SK-N-SH (cell line): ENCODE data around the gene CBFA2T2. TPM values are rescaled to one million over a fixed set of nuclear protein-coding genes. Genes with fewer than 3 reads are reported as not detected.

Experiments used
- CTCF ChIA-PET: fragments of 300-600, 350-600 bp; formaldehyde crosslinking; extraction: SDS; loops from one replicate; lab custom pipeline; 2021; lab: Yijun Ruan, JAX
- POLR2A ChIA-PET: fragments of 350-600 bp; sonication (Branson Sonifier 250); formaldehyde crosslinking; extraction: SDS; loops from one replicate; lab custom pipeline; 2020; ENCODE audit warnings: antibody characterized with exemption, inconsistent platforms; lab: Yijun Ruan, JAX
- DNase-seq: peaks from one replicate; pipeline ENCODE4 v3.0.0; 2012
- H2AFZ ChIP-seq: fragments of 200-600 bp; sonication (generic); 2 replicates; pipeline ENCODE4 v1.8.1; 2016; ENCODE audit warnings: antibody characterized with exemption, mild to moderate bottlenecking, low read depth
- H3F3A ChIP-seq: fragments of 200-600 bp; sonication (generic); replicated peaks from 2 replicates; pipeline ENCODE3; 2016; ENCODE audit warnings: antibody characterized with exemption, mild to moderate bottlenecking; ENCODE audit not compliant: insufficient read depth
- H3K27ac ChIP-seq, 2 experiments: fragments of 200-500 bp in 1 of 2; fragments of 200-600 bp in 1 of 2; sonication (Bioruptor generic) in 1 of 2; sonication (generic), shearing (Covaris generic) in 1 of 2; 2 replicates each; pipeline versions ENCODE4 v1.5.1 to v1.6.1; 2014 to 2016; ENCODE audit warnings: low read depth in 2 of 2, inconsistent platforms in 1 of 2, low read length in 1 of 2, mild to moderate bottlenecking in 1 of 2, mixed read lengths in 1 of 2
- H3K27me3 ChIP-seq: fragments of 200-600 bp; sonication (generic), shearing (Covaris generic); 2 replicates; pipeline ENCODE4 v1.6.1; 2016; ENCODE audit warnings: mixed run types; ENCODE audit not compliant: insufficient read depth
- H3K36me3 ChIP-seq, 2 experiments: fragments of 200-500 bp in 1 of 2; fragments of 200-600 bp in 1 of 2; sonication (Bioruptor generic) in 1 of 2; sonication (generic) in 1 of 2; replicated peaks in 1 of 2; 2 replicates each; pipeline versions ENCODE3 to v1.5.1; 2014 to 2016; ENCODE audit warnings: low read length in 1 of 2, mild to moderate bottlenecking in 1 of 2; ENCODE audit not compliant: insufficient read depth in 2 of 2, control insufficient read depth in 1 of 2
- H3K4me1 ChIP-seq, 2 experiments: fragments of 200-500 bp in 1 of 2; fragments of 200-600 bp in 1 of 2; sonication (Bioruptor generic) in 1 of 2; sonication (generic), shearing (Covaris generic) in 1 of 2; 2 replicates each; pipeline versions ENCODE4 v1.5.1 to v1.6.1; 2014 to 2016; ENCODE audit warnings: low read depth in 1 of 2, low read length in 1 of 2, mixed run types in 1 of 2; ENCODE audit not compliant: insufficient read depth in 2 of 2, control insufficient read depth in 1 of 2
- H3K4me2 ChIP-seq: fragments of 200-600 bp; sonication (generic), shearing (Covaris generic); 2 replicates; pipeline ENCODE4 v1.6.1; 2017; ENCODE audit warnings: mixed run types
- H3K4me3 ChIP-seq, 2 experiments: fragments of 200-500 bp in 1 of 2; fragments of 200-600 bp in 1 of 2; sonication (Bioruptor generic) in 1 of 2; sonication (generic), shearing (Covaris generic) in 1 of 2; 2 replicates each; pipeline versions ENCODE4 v1.5.1 to v1.8.1; 2014 to 2016; ENCODE audit warnings: low read depth in 2 of 2, inconsistent platforms in 1 of 2, low read length in 1 of 2, mild to moderate bottlenecking in 1 of 2, mixed read lengths in 1 of 2, moderate library complexity in 1 of 2
- H3K79me2 ChIP-seq: fragments of 200-600 bp; sonication (generic); 2 replicates; pipeline ENCODE4 v1.8.1; 2017; ENCODE audit warnings: mild to moderate bottlenecking; ENCODE audit not compliant: insufficient read depth
- H3K9ac ChIP-seq: fragments of 200-600 bp; sonication (generic); 2 replicates; pipeline ENCODE4 v1.6.1; 2017; ENCODE audit warnings: mixed run types
- H3K9me2 ChIP-seq: fragments of 200-600 bp; sonication (generic); 2 replicates; pipeline ENCODE4 v1.6.1; 2017; ENCODE audit warnings: mixed run types
- H3K9me3 ChIP-seq: fragments of 200-600 bp; sonication (generic); 2 replicates; pipeline ENCODE4 v1.6.1; 2017; ENCODE audit warnings: mixed run types, mild to moderate bottlenecking, moderate library complexity
- H4K20me1 ChIP-seq: fragments of 200-600 bp; sonication (generic); 2 replicates; pipeline ENCODE4 v1.6.1; 2017; ENCODE audit warnings: mild to moderate bottlenecking, mixed run types; ENCODE audit not compliant: insufficient read depth
- MEF2A ChIP-seq: IDR thresholded peaks from 2 replicates; pipeline ENCODE4 v1.4.0; 2012; ENCODE audit warnings: low read depth, borderline replicate concordance
- RAD21 ChIP-seq: IDR thresholded peaks from 2 replicates; pipeline ENCODE4 v1.6.1; 2012; ENCODE audit warnings: mild to moderate bottlenecking, low read length
- WGBS: methylation state at CpG from one replicate; pipeline ENCODE4 v1.1.6; 2017; ENCODE audit warnings: low lambda C conversion rate; 5-methylcytosine and 5-hydroxymethylcytosine counted together
- polyA plus RNA-seq, 3 experiments: library from polyadenylated mRNA; depleted of rRNA; stranded (reverse); fragments of >200 nt; gene quantifications; 2 replicates each; pipeline ENCODE4 v1.2.3, GENCODE V29; 2012
- TF ChIP-seq, protein P1 (sequence below): IDR thresholded peaks from 2 replicates; pipeline ENCODE4 v1.4.0; 2012; ENCODE audit warnings: low read depth, borderline replicate concordance
- TF ChIP-seq, protein P2 (sequence below): fragments of 150-350 bp; IDR thresholded peaks from 2 replicates; pipeline ENCODE4 v1.6.1; 2017; ENCODE audit warnings: antibody characterized with exemption, low read length, low read depth, borderline replicate concordance
- TF ChIP-seq, protein P3 (sequence below): IDR thresholded peaks from 2 replicates; pipeline ENCODE4; 2012

The CBFA2T2 gene
- polyA plus RNA-seq, 1 of the 3 experiments (the other 2 are of a cell fraction) = 11.0 TPM

- H3K9me2 ChIP-seq = no peaks in the 10 kb centered on the region
- TF ChIP-seq, protein P1, sequence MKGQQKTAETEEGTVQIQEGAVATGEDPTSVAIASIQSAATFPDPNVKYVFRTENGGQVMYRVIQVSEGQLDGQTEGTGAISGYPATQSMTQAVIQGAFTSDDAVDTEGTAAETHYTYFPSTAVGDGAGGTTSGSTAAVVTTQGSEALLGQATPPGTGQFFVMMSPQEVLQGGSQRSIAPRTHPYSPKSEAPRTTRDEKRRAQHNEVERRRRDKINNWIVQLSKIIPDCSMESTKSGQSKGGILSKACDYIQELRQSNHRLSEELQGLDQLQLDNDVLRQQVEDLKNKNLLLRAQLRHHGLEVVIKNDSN = no peak
- no peak overlapping the region for H3K4me2 ChIP-seq
- DNase-seq = no peak
- peaks cover 8 to 17% of the 10 kb centered on the region in 2 experiments for H3K36me3 ChIP-seq
- H3K9me3 ChIP-seq = no peaks in the 10 kb centered on the region
- H3F3A ChIP-seq = peaks cover 25% of the 10 kb centered on the region
- H3K9ac ChIP-seq = no peak overlapping the region
- H3K27ac ChIP-seq = no peak overlapping the region
- WGBS = 87% methylated on average over 12 of the region's 13 CpGs
- peaks cover 8 to 49% of the 10 kb centered on the region in 2 experiments; a peak in 2 of 4 replicates for H3K4me1 ChIP-seq
- H3K4me3 ChIP-seq = no peak overlapping the region
- ChIA-PET CTCF (interaction anchor here (0.6 to 10.6 kb wide), 48 partner anchors 10 to 766 kb away, joined by 3 to 114 read pairs (median 4); partner anchors contain the start of genes CBFA2T2, CDK5RAP1, PXMP4 and SNTA1), POLR2A (interaction anchor here (0.8 to 1.2 kb wide), 5 partner anchors 15 to 225 kb away, joined by 3 read pairs; partner anchors contain the start of genes CBFA2T2 and SNTA1)
- no peak overlapping the region for H2AFZ ChIP-seq
- H4K20me1 ChIP-seq = 0 out of 2 replicates have a peak, but pooled peaks cover 4% of the 10 kb centered on the region
- no peaks in the 10 kb centered on the region for H3K27me3 ChIP-seq
- peaks cover 10% of the 10 kb centered on the region; the same call in 1 of the 2 replicates for H3K79me2 ChIP-seq
These were observed 178.7 kb downstream of the CBFA2T2 start for GRCh38 chr20:33668466-33669155.

- 0 out of 2 replicates have a peak, but pooled peaks cover 4% of the 10 kb centered on the region for H4K20me1 ChIP-seq
- no peak overlapping the region for H2AFZ ChIP-seq
- no peak overlapping the region for H3K4me3 ChIP-seq
- peaks cover 25% of the 10 kb centered on the region for H3F3A ChIP-seq
- TF ChIP-seq, protein P2, sequence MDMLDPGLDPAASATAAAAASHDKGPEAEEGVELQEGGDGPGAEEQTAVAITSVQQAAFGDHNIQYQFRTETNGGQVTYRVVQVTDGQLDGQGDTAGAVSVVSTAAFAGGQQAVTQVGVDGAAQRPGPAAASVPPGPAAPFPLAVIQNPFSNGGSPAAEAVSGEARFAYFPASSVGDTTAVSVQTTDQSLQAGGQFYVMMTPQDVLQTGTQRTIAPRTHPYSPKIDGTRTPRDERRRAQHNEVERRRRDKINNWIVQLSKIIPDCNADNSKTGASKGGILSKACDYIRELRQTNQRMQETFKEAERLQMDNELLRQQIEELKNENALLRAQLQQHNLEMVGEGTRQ = no peak
- TF ChIP-seq RAD21 (no peak), MEF2A (no peak)
- TF ChIP-seq, protein P3, sequence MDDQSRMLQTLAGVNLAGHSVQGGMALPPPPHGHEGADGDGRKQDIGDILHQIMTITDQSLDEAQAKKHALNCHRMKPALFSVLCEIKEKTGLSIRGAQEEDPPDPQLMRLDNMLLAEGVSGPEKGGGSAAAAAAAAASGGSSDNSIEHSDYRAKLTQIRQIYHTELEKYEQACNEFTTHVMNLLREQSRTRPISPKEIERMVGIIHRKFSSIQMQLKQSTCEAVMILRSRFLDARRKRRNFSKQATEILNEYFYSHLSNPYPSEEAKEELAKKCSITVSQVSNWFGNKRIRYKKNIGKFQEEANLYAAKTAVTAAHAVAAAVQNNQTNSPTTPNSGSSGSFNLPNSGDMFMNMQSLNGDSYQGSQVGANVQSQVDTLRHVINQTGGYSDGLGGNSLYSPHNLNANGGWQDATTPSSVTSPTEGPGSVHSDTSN = no peak
- no peaks in the 10 kb centered on the region for H3K9me2 ChIP-seq
- H3K27me3 ChIP-seq = no peaks in the 10 kb centered on the region
- peaks cover 8 to 46% of the 10 kb centered on the region in 2 experiments; a peak in 2 of 4 replicates for H3K4me1 ChIP-seq
- ChIA-PET CTCF (interaction anchor here (0.7 to 10.6 kb wide), 8 partner anchors 12 to 212 kb away, joined by 3 to 114 read pairs (median 16); partner anchors contain the start of gene ZNF341), POLR2A (interaction anchor here (1.1 to 1.2 kb wide), 2 partner anchors 16 to 179 kb away, joined by 3 read pairs; partner anchors contain the start of gene CBFA2T2)
- no peak overlapping the region for H3K9ac ChIP-seq
- peaks cover 8 to 17% of the 10 kb centered on the region in 2 experiments for H3K36me3 ChIP-seq
- no peaks in the 10 kb centered on the region for H3K9me3 ChIP-seq
- no CpG with 5 or more reads among the region's 5 CpGs for WGBS
- no peak for DNase-seq
- no peak overlapping the region for H3K4me2 ChIP-seq
- H3K79me2 ChIP-seq = peaks cover 10% of the 10 kb centered on the region; the same call in 1 of the 2 replicates
- no peak overlapping the region for H3K27ac ChIP-seq
These were observed 179.3 kb downstream of the CBFA2T2 start for GRCh38 chr20:33669224-33669623.
